Vagina (tissue), 2 donors: ENCODE measurements around the gene IQGAP2. TPM values are rescaled to one million over a fixed set of nuclear protein-coding genes. Genes with fewer than 3 reads are reported as not detected.

Source experiments
- DNase-seq, 2 donors: peaks; one replicate each; pipeline ENCODE4 v3.0.0-alpha.2; 2017; ENCODE audit errors: extremely low spot score in 2 of 2
- H3K27ac ChIP-seq: fragments of 200-600 bp; sonication (generic); one replicate; pipeline ENCODE4 v1.5.1; 2019
- H3K27me3 ChIP-seq: fragments of 200-600 bp; sonication (generic); one replicate; pipeline ENCODE4 v1.5.1; 2019
- H3K36me3 ChIP-seq, 2 donors: fragments of 200-600 bp; sonication (generic); one replicate each; pipeline ENCODE4 v1.5.1; 2017 to 2019
- H3K4me1 ChIP-seq: fragments of 200-600 bp; sonication (generic); one replicate; pipeline ENCODE4 v1.5.1; 2019
- H3K4me3 ChIP-seq, 2 donors: fragments of 200-600 bp; sonication (generic); 1 replicate in 1 of 2; 2 replicates in 1 of 2; pipeline ENCODE4 v1.5.1; 2016 to 2019
- H3K9me3 ChIP-seq: fragments of 200-600 bp; sonication (generic); one replicate; pipeline ENCODE4 v1.5.1; 2019
- POLR2A ChIP-seq, 2 donors: fragments of 450-650 bp; IDR thresholded peaks; one replicate each; pipeline ENCODE4 v1.6.1; 2017; ENCODE audit warnings: antibody characterized with exemption in 2 of 2, mild to moderate bottlenecking in 2 of 2, moderate library complexity in 2 of 2
- POLR2AphosphoS5 ChIP-seq, 2 donors: sonication (generic); formaldehyde crosslinking; IDR thresholded peaks; one replicate each; pipeline ENCODE4 v1.9.0; 2017; ENCODE audit warnings: antibody characterized with exemption in 2 of 2, mild to moderate bottlenecking in 2 of 2, low read depth in 1 of 2; ENCODE audit not compliant: insufficient read depth in 1 of 2
- intact Hi-C: fragments of 100-400 bp; cut with DNase I; formaldehyde crosslinking; loops from one replicate; pipeline ENCODE4 v1.15.1; 2023
- total RNA-seq: library from RNA; depleted of rRNA; stranded (reverse); fragments of >200 nt; gene quantifications from one replicate; pipeline ENCODE4 v1.2.3, GENCODE V29; 2016
- TF ChIP-seq, protein P1 (sequence below), 3 experiments: fragments of 450-650 bp in 2 of 3; fragments of 200-600 bp in 1 of 3; sonication (generic) in 1 of 3; IDR thresholded peaks; one replicate each; pipeline ENCODE4 v1.5.1; 2017 to 2019; ENCODE audit warnings: antibody characterized with exemption in 3 of 3, mild to moderate bottlenecking in 2 of 3, moderate library complexity in 2 of 3

The IQGAP2 gene
- total RNA-seq, 1 donor from 2014 or later: 8.6 TPM

DNA sequence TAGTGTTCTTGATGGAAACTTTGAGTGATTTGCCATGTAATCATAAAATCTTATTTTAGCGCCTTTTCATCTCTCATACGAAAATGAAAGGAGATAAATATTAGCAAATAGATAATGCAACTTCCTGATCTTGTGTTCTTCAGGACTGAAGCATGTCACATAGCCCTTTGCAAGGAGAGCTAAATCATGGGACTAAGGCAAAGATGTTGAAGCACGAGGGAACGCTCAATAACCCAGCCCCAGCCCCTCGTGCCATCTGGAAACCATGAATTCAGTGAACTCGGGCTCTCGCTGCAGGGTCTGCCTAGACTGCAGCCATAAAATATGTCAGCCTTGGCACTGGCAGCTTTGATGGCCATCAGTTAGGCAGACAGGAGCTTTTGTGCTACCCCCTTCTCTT is 161.9 kb downstream of the IQGAP2 start:
- no peak for DNase-seq
- Histone ChIP-seq H3K4me1 (no peaks in the 10 kb centered on the region), H3K9me3 (no peaks in the 10 kb centered on the region), H3K27me3 (no peaks in the 10 kb centered on the region), H3K36me3 (no peaks in the 10 kb centered on the region), H3K27ac (no peak overlapping the region), H3K4me3 (no peak overlapping the region)
- intact Hi-C loops: no loop called here
- no peak for TF ChIP-seq POLR2A (IDR thresholded peaks at IDR 0.05)

- H3K27ac ChIP-seq: no peak overlapping the region
- H3K9me3 ChIP-seq: no peaks in the 10 kb centered on the region
- H3K4me3 ChIP-seq: no peak overlapping the region
- H3K27me3 ChIP-seq: no peaks in the 10 kb centered on the region
- TF ChIP-seq POLR2AphosphoS5 (IDR thresholded peaks at IDR 0.05; ENCODE audit: insufficient read depth in 1 of 2, low read depth in 1 of 2): no peak
- no peak for TF ChIP-seq POLR2A (IDR thresholded peaks at IDR 0.05)
- TF ChIP-seq, protein P1, sequence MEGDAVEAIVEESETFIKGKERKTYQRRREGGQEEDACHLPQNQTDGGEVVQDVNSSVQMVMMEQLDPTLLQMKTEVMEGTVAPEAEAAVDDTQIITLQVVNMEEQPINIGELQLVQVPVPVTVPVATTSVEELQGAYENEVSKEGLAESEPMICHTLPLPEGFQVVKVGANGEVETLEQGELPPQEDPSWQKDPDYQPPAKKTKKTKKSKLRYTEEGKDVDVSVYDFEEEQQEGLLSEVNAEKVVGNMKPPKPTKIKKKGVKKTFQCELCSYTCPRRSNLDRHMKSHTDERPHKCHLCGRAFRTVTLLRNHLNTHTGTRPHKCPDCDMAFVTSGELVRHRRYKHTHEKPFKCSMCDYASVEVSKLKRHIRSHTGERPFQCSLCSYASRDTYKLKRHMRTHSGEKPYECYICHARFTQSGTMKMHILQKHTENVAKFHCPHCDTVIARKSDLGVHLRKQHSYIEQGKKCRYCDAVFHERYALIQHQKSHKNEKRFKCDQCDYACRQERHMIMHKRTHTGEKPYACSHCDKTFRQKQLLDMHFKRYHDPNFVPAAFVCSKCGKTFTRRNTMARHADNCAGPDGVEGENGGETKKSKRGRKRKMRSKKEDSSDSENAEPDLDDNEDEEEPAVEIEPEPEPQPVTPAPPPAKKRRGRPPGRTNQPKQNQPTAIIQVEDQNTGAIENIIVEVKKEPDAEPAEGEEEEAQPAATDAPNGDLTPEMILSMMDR (IDR thresholded peaks at IDR 0.05): no peak
- no peaks in the 10 kb centered on the region for H3K4me1 ChIP-seq
- no peak for DNase-seq
- H3K36me3 ChIP-seq: no peaks in the 10 kb centered on the region
- intact Hi-C loops: no loop called here
Observed at GRCh38 chr5:76570153-76570552, 167.1 kb downstream of the IQGAP2 start.

DNA sequence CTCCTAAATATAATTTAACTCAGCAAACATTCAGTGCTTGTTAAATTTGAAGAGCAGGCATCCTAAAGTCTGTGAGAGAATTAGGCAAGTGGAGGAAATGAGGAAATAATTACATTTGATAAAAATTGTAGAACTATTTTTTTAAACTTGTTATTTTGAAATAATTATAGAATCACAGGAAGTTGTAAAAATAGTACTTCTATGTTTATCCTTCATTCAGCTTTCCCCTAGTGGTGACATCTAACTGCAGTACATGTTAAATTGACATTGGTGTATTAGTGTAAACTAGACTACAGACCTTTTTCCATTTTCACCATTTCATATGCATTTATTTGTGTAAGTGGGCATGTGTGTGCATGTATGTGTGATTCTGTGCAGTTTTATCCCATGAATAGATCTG is 168.5 kb downstream of the IQGAP2 start:
- TF ChIP-seq POLR2A (IDR thresholded peaks at IDR 0.05) (no peak), POLR2AphosphoS5 (IDR thresholded peaks at IDR 0.05; ENCODE audit: insufficient read depth in 1 of 2, low read depth in 1 of 2) (no peak)
- TF ChIP-seq, protein P1 (IDR thresholded peaks at IDR 0.05): no peak
- intact Hi-C loops: no loop called here
- H3K36me3 ChIP-seq: no peaks in the 10 kb centered on the region
- no peak overlapping the region for H3K4me3 ChIP-seq
- no peaks in the 10 kb centered on the region for H3K9me3 ChIP-seq
- no peak for DNase-seq
- H3K27ac ChIP-seq: no peak overlapping the region
- no peaks in the 10 kb centered on the region for H3K27me3 ChIP-seq
- H3K4me1 ChIP-seq: no peaks in the 10 kb centered on the region

DNA sequence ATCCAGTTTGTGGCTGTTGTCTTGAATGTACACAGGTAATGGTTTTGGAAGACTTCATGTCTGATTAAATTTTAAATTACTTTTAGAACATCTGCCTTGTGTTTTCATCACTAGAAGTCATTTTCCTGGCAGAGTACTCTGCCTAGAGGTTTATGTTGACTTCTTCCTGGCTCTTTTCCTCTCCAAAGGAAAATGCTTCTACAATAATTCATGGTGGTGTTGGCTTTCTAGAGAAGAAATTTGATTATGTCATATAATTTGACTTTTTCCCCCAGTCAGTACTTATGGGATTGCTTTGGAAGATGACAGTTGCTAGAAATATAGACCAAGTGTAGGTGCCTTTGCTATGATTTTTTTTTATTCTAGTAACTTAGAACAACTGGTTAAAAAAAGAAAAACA is 173.4 kb downstream of the IQGAP2 start:
- no peaks in the 10 kb centered on the region for H3K27me3 ChIP-seq
- intact Hi-C loops: no loop called here
- DNase-seq: no peak

GRCh38 chr5:76576996-76577395 is 173.9 kb downstream of the IQGAP2 start:
- Histone ChIP-seq H3K9me3 (no peaks in the 10 kb centered on the region), H3K27me3 (no peaks in the 10 kb centered on the region), H3K4me1 (no peaks in the 10 kb centered on the region), H3K36me3 (no peaks in the 10 kb centered on the region), H3K4me3 (no peak overlapping the region), H3K27ac (no peak overlapping the region)
- intact Hi-C loops: no loop called here
- DNase-seq: no peak
- TF ChIP-seq, protein P1 (IDR thresholded peaks at IDR 0.05): no peak
- no peak for TF ChIP-seq POLR2A (IDR thresholded peaks at IDR 0.05)
- no peak for TF ChIP-seq POLR2AphosphoS5 (IDR thresholded peaks at IDR 0.05; ENCODE audit: insufficient read depth in 1 of 2, low read depth in 1 of 2)

More for the DNA sequence above, 173.4 kb downstream of the IQGAP2 start:
- H3K36me3 ChIP-seq: no peaks in the 10 kb centered on the region
- no peaks in the 10 kb centered on the region for H3K4me1 ChIP-seq
- H3K9me3 ChIP-seq: no peaks in the 10 kb centered on the region
- H3K27ac ChIP-seq: no peak overlapping the region
- no peak for TF ChIP-seq POLR2AphosphoS5 (IDR thresholded peaks at IDR 0.05; ENCODE audit: insufficient read depth in 1 of 2, low read depth in 1 of 2)
- TF ChIP-seq, protein P1 (IDR thresholded peaks at IDR 0.05): no peak
- no peak for TF ChIP-seq POLR2A (IDR thresholded peaks at IDR 0.05)
- H3K4me3 ChIP-seq: no peak overlapping the region
